22Rv1 (cell line): ENCODE measurements around the gene PDZRN3.

ENCODE experiments used
- H3K27ac ChIP-seq: fragments of 450-650 bp; 2 replicates; pipeline ENCODE4 v1.5.1; 2017
- ZFX ChIP-seq: fragments of 450-650 bp; IDR thresholded peaks from 2 replicates; pipeline ENCODE4 v1.6.1; 2017; ENCODE audit warnings: antibody characterized with exemption, borderline replicate concordance
- TF ChIP-seq, protein P1 (sequence below): fragments of 450-650 bp; IDR thresholded peaks from 2 replicates; pipeline ENCODE4 v1.5.1; 2017; ENCODE audit warnings: mild to moderate bottlenecking

Gene PDZRN3

DNA sequence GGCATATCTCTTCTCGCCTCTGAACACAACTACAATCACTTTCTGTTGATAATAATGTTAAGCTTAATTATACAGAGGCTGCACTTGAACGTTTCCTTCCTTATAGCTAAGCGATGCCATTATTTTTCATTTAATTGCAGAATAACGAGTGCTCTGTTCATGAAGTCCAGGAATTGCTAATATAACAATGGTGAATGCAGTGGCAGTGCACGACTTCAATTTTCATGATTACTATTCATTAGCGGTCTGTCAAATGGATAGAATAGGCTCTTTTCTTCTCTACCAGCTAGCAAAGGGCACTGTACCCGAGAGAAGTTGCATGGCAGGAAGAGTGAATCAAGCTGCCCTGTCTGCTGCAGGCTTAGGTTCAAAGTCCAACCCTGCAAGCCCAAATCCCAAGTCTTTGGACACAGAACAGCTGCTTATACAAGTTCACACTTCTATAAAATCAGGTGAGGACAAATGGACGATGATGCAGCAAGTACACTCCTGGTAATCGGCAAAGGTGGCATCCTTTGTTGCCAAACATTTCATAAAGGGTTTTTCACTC, 75.6 kb downstream of the PDZRN3 start:
- no peak overlapping the region for H3K27ac ChIP-seq
- no peak for TF ChIP-seq ZFX
- TF ChIP-seq, protein P1, sequence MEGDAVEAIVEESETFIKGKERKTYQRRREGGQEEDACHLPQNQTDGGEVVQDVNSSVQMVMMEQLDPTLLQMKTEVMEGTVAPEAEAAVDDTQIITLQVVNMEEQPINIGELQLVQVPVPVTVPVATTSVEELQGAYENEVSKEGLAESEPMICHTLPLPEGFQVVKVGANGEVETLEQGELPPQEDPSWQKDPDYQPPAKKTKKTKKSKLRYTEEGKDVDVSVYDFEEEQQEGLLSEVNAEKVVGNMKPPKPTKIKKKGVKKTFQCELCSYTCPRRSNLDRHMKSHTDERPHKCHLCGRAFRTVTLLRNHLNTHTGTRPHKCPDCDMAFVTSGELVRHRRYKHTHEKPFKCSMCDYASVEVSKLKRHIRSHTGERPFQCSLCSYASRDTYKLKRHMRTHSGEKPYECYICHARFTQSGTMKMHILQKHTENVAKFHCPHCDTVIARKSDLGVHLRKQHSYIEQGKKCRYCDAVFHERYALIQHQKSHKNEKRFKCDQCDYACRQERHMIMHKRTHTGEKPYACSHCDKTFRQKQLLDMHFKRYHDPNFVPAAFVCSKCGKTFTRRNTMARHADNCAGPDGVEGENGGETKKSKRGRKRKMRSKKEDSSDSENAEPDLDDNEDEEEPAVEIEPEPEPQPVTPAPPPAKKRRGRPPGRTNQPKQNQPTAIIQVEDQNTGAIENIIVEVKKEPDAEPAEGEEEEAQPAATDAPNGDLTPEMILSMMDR = no peak

DNA sequence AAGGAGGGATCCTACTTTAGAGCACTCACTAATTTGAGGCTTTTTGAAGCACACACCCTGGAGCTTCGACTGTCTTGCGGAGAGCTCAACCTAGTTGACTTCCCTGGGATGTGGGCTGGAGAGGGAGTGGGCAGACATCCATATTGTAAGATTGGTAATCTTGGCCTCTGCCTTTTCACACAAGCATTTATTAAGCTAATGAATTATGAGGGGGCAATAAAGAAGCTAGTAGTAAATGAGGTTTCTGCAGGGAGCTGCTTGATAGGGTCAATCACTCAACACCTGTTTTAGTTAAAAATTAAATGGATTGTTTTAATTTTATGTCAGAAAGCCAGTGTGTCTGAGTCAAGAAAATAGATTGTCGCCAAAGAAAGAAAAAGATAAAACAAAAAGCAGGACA, 76.3 kb downstream of the PDZRN3 start:
- TF ChIP-seq ZFX = no peak
- TF ChIP-seq, protein P1 = no peak
- H3K27ac ChIP-seq = no peak overlapping the region

DNA sequence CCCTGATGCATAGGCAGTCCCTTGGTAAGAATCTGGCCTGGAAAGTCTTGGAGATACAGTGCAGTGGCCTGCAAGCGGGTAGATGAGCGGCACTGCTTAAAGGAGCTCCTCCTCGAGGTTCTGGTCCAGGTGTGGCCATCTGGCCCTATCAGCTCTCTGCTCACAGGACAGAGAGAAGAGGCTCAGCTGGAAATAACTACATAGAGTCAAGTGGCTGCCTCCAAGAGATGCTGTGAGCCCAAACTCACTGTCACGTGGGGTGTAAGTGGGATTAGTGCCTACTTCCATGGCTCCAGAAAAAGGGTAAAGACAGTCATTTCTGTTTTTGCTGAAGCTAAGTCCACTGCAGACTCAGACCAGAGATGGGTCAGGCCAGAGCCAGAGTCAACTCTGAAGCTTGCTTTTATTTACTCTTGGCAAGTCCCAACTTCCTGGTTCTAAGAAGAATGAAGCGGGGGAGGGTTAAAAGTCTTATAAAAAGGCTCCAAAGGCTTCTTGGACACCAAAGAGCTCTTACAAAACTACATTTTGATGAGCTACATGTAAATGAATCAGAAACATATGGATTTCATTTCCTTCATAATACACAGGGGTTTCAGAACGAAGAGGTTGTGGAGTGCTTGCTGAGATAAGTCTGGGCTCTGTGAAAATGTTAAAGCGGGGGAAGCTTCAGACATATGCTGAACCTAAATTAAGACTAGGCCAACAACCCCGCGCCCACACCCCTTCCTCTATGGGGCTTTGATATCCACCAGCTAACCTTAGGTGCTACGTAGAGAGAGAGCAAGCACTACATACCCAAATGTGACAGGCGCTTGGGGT, 77.1 kb downstream of the PDZRN3 start:
- H3K27ac ChIP-seq = no peak overlapping the region
- TF ChIP-seq ZFX = no peak
- TF ChIP-seq, protein P1 = no peak

DNA sequence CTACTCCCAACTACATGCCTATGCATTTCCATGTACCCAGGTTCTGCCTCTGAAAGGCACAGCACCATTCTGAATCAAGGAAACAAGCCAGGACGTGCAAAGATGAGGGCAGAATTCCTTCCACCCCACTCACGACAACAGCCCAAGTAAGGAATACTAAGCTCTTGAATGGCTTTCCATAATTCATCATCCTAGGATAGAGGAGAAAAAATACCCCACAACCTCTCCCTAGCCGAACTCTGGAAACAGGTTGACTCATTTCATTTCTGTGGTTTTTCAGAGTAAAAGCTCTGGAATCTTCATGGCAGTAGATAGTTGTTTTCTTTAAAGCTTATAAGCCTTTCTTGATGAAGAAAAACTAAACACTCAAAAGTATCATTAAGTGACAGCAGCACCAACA, 77.8 kb downstream of the PDZRN3 start:
- TF ChIP-seq, protein P1 = no peak
- TF ChIP-seq ZFX = no peak
- H3K27ac ChIP-seq = no peak overlapping the region

DNA sequence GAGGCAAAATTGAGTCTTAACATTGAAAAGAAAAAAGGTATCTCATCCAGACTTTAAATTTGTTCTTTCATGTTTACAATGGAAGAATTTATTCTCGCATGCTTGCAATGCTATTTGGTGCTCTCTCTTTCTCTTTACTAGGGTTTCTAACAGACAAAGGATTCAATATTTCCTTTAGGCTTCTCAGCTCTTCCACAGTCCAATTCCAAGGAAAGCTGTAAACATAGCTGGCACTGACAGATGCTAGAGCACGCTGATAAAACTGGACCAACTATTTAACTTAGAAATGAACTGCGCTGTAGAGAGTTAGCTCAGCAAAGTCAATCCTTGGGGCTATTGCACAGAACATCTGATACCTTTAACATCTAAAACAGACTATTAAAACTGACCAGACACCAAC, 81.3 kb downstream of the PDZRN3 start:
- TF ChIP-seq ZFX = no peak
- TF ChIP-seq, protein P1 = no peak

DNA sequence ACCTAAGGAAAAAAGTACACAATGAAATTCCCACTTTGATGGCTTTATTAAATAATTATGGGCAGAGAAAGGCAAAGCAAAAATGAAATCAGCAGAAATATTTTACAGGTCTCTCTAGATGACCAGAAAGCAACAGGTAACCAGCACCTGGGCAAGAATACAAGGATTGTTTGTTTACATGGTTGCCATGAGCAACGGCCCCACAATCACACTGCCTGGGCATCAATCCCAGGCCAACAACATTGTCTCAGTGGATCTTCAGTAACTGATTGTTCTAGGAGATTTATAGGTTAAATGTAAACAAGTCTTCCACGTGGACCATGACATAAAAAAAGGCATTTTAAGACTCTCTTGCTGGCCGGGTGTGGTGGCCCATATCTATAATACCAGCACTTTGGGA, 82.6 kb downstream of the PDZRN3 start:
- TF ChIP-seq ZFX = no peak
- TF ChIP-seq, protein P1 = no peak
- no peak overlapping the region for H3K27ac ChIP-seq

More for the DNA sequence above, 81.3 kb downstream of the PDZRN3 start:
- no peak overlapping the region for H3K27ac ChIP-seq
